Esophagus muscularis mucosa (tissue), 4 donors: ENCODE data around the gene DAPK1. TPM values are rescaled to one million over a fixed set of nuclear protein-coding genes. Genes with fewer than 3 reads are reported as not detected.

Experiments
- DNase-seq: peaks from one replicate; pipeline ENCODE4 v3.0.0-alpha.2; 2017; ENCODE audit errors: extremely low spot score
- H3K27ac ChIP-seq, 4 donors: fragments of 200-600 bp; sonication (generic); replicated peaks in 1 of 4; 1 replicate in 3 of 4; 2 replicates in 1 of 4; pipeline ENCODE4 v1.5.1; 2016 to 2019; ENCODE audit warnings: mild to moderate bottlenecking in 1 of 4
- H3K27me3 ChIP-seq, 4 donors: fragments of 200-600 bp; sonication (generic); one replicate each; pipeline versions ENCODE4 v1.5.1 to v1.6.0; 2016 to 2019
- H3K36me3 ChIP-seq, 4 donors: fragments of 200-600 bp; sonication (generic); one replicate each; pipeline ENCODE4 v1.5.1; 2016 to 2019
- H3K4me1 ChIP-seq, 4 donors: fragments of 200-600 bp; sonication (generic); one replicate each; pipeline ENCODE4 v1.5.1; 2016 to 2019
- H3K4me3 ChIP-seq, 4 donors: fragments of 200-600 bp; sonication (generic); 1 replicate in 2 of 4; 2 replicates in 2 of 4; pipeline ENCODE4 v1.5.1; 2016 to 2019; ENCODE audit warnings: mild to moderate bottlenecking in 4 of 4, moderate library complexity in 1 of 4
- H3K9me3 ChIP-seq, 4 donors: fragments of 200-600 bp; sonication (generic); 1 replicate in 3 of 4; 2 replicates in 1 of 4; pipeline ENCODE4 v1.5.1; 2016 to 2019
- CTCF ChIP-seq, 3 experiments: fragments of 200-600 bp in 2 of 3; fragments of 450-650 bp in 1 of 3; sonication (generic) in 2 of 3; IDR thresholded peaks; one replicate each; pipeline ENCODE4 v1.5.1; 2017 to 2019; ENCODE audit warnings: antibody characterized with exemption in 3 of 3, mild to moderate bottlenecking in 2 of 3, moderate library complexity in 1 of 3
- EP300 ChIP-seq: sonication (generic); formaldehyde crosslinking; IDR thresholded peaks from one replicate; pipeline ENCODE4 v1.6.1; 2017; ENCODE audit warnings: antibody characterized with exemption
- POLR2A ChIP-seq: fragments of 450-650 bp; IDR thresholded peaks from one replicate; pipeline ENCODE4 v1.6.1; 2017; ENCODE audit warnings: antibody characterized with exemption, moderate library complexity, mild to moderate bottlenecking, low read depth
- POLR2AphosphoS5 ChIP-seq, 2 donors: sonication (generic); formaldehyde crosslinking; IDR thresholded peaks; one replicate each; pipeline ENCODE4 v1.6.1; 2017; ENCODE audit warnings: antibody characterized with exemption in 2 of 2
- WGBS: methylation state at CpG from one replicate; pipeline ENCODE4 v1.1.5; 2018; 5-methylcytosine and 5-hydroxymethylcytosine counted together
- intact Hi-C: fragments of 100-400 bp; cut with DNase I; formaldehyde crosslinking; loops from one replicate; pipeline ENCODE4 v1.15.1; 2023
- total RNA-seq, 4 donors: library from RNA; depleted of rRNA; stranded (reverse); fragments of >200 nt; gene quantifications; one replicate each; pipeline versions ENCODE4 v1.1.0 to v1.2.1, GENCODE V29; 2016

The DAPK1 gene
- total RNA-seq, 4 donors from 2014 or later: 51.7 to 96.8 (median 80.7) TPM

GRCh38 chr9:87722393-87723088 lies 224.9 kb downstream of the DAPK1 start:
- Histone ChIP-seq H3K36me3 (peaks cover 0 to 3% (median under 1%) of the 10 kb centered on the region in 4 donors), H3K9me3 (no peaks in the 10 kb centered on the region), H3K4me3 (no peak overlapping the region), H3K27me3 (no peaks in the 10 kb centered on the region), H3K4me1 (peaks cover 9 to 19% (median 14%) of the 10 kb centered on the region in 4 donors), H3K27ac (peak overlapping the region in 1 of 4 donors; percentile 26)
- DNase-seq: no peak
- intact Hi-C loops: no loop called here
- 80% methylated on average over 5 of the region's 5 CpGs for WGBS
- TF ChIP-seq POLR2AphosphoS5 (IDR thresholded peaks at IDR 0.05): peak in 1 of 2 donors; percentile 7
- no peak for TF ChIP-seq POLR2A
- TF ChIP-seq EP300: no peak

- Histone ChIP-seq H3K4me1 (peaks cover 23 to 47% (median 37%) of the 10 kb centered on the region in 4 donors), H3K9me3 (no peaks in the 10 kb centered on the region), H3K27me3 (no peaks in the 10 kb centered on the region), H3K36me3 (peaks cover 2 to 32% (median 24%) of the 10 kb centered on the region in 4 donors), H3K27ac (peak overlapping the region; percentile 92 to 97 (median 95)), H3K4me3 (peak overlapping the region; percentile 70 to 81 (median 76))
- WGBS: 8% methylated on average over 12 of the region's 25 CpGs
- DNase-seq: no peak
- TF ChIP-seq EP300 (no peak), CTCF (IDR thresholded peaks at IDR 0.05) (no peak), POLR2A (no peak), POLR2AphosphoS5 (IDR thresholded peaks at IDR 0.05) (no peak)
- intact Hi-C loops: loop anchor here (5.0 kb wide), 1 partner anchor 43 kb away; no protein-coding TSS in a partner anchor
Measured at GRCh38 chr9:87725356-87725899, 227.8 kb downstream of the DAPK1 start.

- intact Hi-C loops: loop anchor here (5.0 kb wide), 1 partner anchor 44 kb away; no protein-coding TSS in a partner anchor
- peak within 1 kb of the TSS; percentile 70 to 81 (median 76) for H3K4me3 ChIP-seq
- H3K36me3 ChIP-seq: peaks cover 9 to 39% (median 31%) of the 10 kb centered on the region in 4 donors
- no peaks in the 10 kb centered on the region for H3K27me3 ChIP-seq
- peak within 1 kb of the TSS; percentile 92 to 97 (median 95) for H3K27ac ChIP-seq
- peaks cover 23 to 53% (median 39%) of the 10 kb centered on the region in 4 donors for H3K4me1 ChIP-seq
- peak; percentile 97 for DNase-seq
- WGBS: 1% methylated on average over 22 of the region's 67 CpGs
- H3K9me3 ChIP-seq: no peaks in the 10 kb centered on the region
- TF ChIP-seq CTCF (IDR thresholded peaks at IDR 0.05): peak; percentile 16 to 29 (median 24)
- no peak for TF ChIP-seq EP300
- peak; percentile 92 to 95 for TF ChIP-seq POLR2AphosphoS5 (IDR thresholded peaks at IDR 0.05)
- peak; percentile 28 for TF ChIP-seq POLR2A
Measured at GRCh38 chr9:87725900-87726709, 228.4 kb downstream of the DAPK1 start, which contains the start of gene CTSL. Gene CTSL (plus strand): TSS chr9:87726119. CDS start chr9:87727604, 1,485 bp downstream.

GRCh38 chr9:87729246-87729645 lies 231.6 kb downstream of the DAPK1 start:
- Histone ChIP-seq H3K4me1 (peaks cover 23 to 53% (median 39%) of the 10 kb centered on the region in 4 donors), H3K36me3 (peaks cover 16 to 53% (median 45%) of the 10 kb centered on the region in 4 donors), H3K4me3 (no peak overlapping the region), H3K27ac (no peak overlapping the region), H3K27me3 (no peaks in the 10 kb centered on the region), H3K9me3 (no peaks in the 10 kb centered on the region)
- WGBS: 80% methylated on average over 2 of the region's 2 CpGs
- no peak for DNase-seq
- intact Hi-C loops: loop anchor here (5.0 kb wide), 1 partner anchor 47 kb away; no protein-coding TSS in a partner anchor
- TF ChIP-seq POLR2A (no peak), EP300 (no peak), CTCF (IDR thresholded peaks at IDR 0.05) (no peak), POLR2AphosphoS5 (IDR thresholded peaks at IDR 0.05) (no peak)
